Esophagus muscularis mucosa (tissue), 4 donors: ENCODE data around the gene DDX41. TPM values are rescaled to one million over a fixed set of nuclear protein-coding genes. Genes with fewer than 3 reads are reported as not detected.

Experiments used
- DNase-seq: peaks from one replicate; pipeline ENCODE4 v3.0.0-alpha.2; 2017; ENCODE audit errors: extremely low spot score
- H3K27ac ChIP-seq, 4 donors: fragments of 200-600 bp; sonication (generic); replicated peaks in 1 of 4; 1 replicate in 3 of 4; 2 replicates in 1 of 4; pipeline ENCODE4 v1.5.1; 2016 to 2019; ENCODE audit warnings: mild to moderate bottlenecking in 1 of 4
- H3K27me3 ChIP-seq, 4 donors: fragments of 200-600 bp; sonication (generic); one replicate each; pipeline versions ENCODE4 v1.5.1 to v1.6.0; 2016 to 2019
- H3K36me3 ChIP-seq, 4 donors: fragments of 200-600 bp; sonication (generic); one replicate each; pipeline ENCODE4 v1.5.1; 2016 to 2019
- H3K4me1 ChIP-seq, 4 donors: fragments of 200-600 bp; sonication (generic); one replicate each; pipeline ENCODE4 v1.5.1; 2016 to 2019
- H3K4me3 ChIP-seq, 4 donors: fragments of 200-600 bp; sonication (generic); 1 replicate in 2 of 4; 2 replicates in 2 of 4; pipeline ENCODE4 v1.5.1; 2016 to 2019; ENCODE audit warnings: mild to moderate bottlenecking in 4 of 4, moderate library complexity in 1 of 4
- H3K9me3 ChIP-seq, 4 donors: fragments of 200-600 bp; sonication (generic); 1 replicate in 3 of 4; 2 replicates in 1 of 4; pipeline ENCODE4 v1.5.1; 2016 to 2019
- CTCF ChIP-seq, 3 experiments: fragments of 200-600 bp in 2 of 3; fragments of 450-650 bp in 1 of 3; sonication (generic) in 2 of 3; IDR thresholded peaks; one replicate each; pipeline ENCODE4 v1.5.1; 2017 to 2019; ENCODE audit warnings: antibody characterized with exemption in 3 of 3, mild to moderate bottlenecking in 2 of 3, moderate library complexity in 1 of 3
- EP300 ChIP-seq: sonication (generic); formaldehyde crosslinking; IDR thresholded peaks from one replicate; pipeline ENCODE4 v1.6.1; 2017; ENCODE audit warnings: antibody characterized with exemption
- POLR2A ChIP-seq: fragments of 450-650 bp; IDR thresholded peaks from one replicate; pipeline ENCODE4 v1.6.1; 2017; ENCODE audit warnings: antibody characterized with exemption, moderate library complexity, mild to moderate bottlenecking, low read depth
- POLR2AphosphoS5 ChIP-seq, 2 donors: sonication (generic); formaldehyde crosslinking; IDR thresholded peaks; one replicate each; pipeline ENCODE4 v1.6.1; 2017; ENCODE audit warnings: antibody characterized with exemption in 2 of 2
- WGBS: methylation state at CpG from one replicate; pipeline ENCODE4 v1.1.5; 2018; 5-methylcytosine and 5-hydroxymethylcytosine counted together
- intact Hi-C: fragments of 100-400 bp; cut with DNase I; formaldehyde crosslinking; loops from one replicate; pipeline ENCODE4 v1.15.1; 2023
- total RNA-seq, 4 donors: library from RNA; depleted of rRNA; stranded (reverse); fragments of >200 nt; gene quantifications; one replicate each; pipeline versions ENCODE4 v1.1.0 to v1.2.1, GENCODE V29; 2016

Gene DDX41
- total RNA-seq, 4 donors from 2014 or later = 58.1 to 92.1 (median 66.0) TPM

- H3K4me3 ChIP-seq = no peak overlapping the region
- 96% methylated on average over 3 of the region's 11 CpGs for WGBS
- H3K27me3 ChIP-seq = no peaks in the 10 kb centered on the region
- peaks cover 21 to 47% (median 32%) of the 10 kb centered on the region in 4 donors for H3K4me1 ChIP-seq
- no peak for TF ChIP-seq POLR2AphosphoS5 (IDR thresholded peaks at IDR 0.05)
- no peak overlapping the region for H3K27ac ChIP-seq
- H3K36me3 ChIP-seq = peaks cover 44 to 64% (median 59%) of the 10 kb centered on the region in 4 donors
- no peak for DNase-seq
- intact Hi-C loops = no loop called here
- H3K9me3 ChIP-seq = no peaks in the 10 kb centered on the region
Observed at GRCh38 chr5:177514541-177514940, 2.2 kb downstream of the DDX41 start.

- TF ChIP-seq POLR2A (no peak), CTCF (IDR thresholded peaks at IDR 0.05) (no peak), POLR2AphosphoS5 (IDR thresholded peaks at IDR 0.05) (no peak), EP300 (no peak)
- Histone ChIP-seq H3K36me3 (peaks cover 41 to 59% (median 56%) of the 10 kb centered on the region in 4 donors), H3K27ac (no peak overlapping the region), H3K4me1 (peaks cover 18 to 41% (median 31%) of the 10 kb centered on the region in 4 donors), H3K27me3 (no peaks in the 10 kb centered on the region), H3K9me3 (no peaks in the 10 kb centered on the region), H3K4me3 (no peak overlapping the region)
- no peak for DNase-seq
- intact Hi-C loops = no loop called here
- 95% methylated on average over 6 of the region's 15 CpGs for whole genome bisulfite sequencing
Observed at GRCh38 chr5:177513500-177513899, 3.3 kb downstream of the DDX41 start.

- Histone ChIP-seq H3K4me1 (peaks cover 18 to 41% (median 31%) of the 10 kb centered on the region in 4 donors), H3K36me3 (peaks cover 41 to 59% (median 56%) of the 10 kb centered on the region in 4 donors)
- intact Hi-C loops = no loop called here
Observed at GRCh38 chr5:177512736-177513380, 3.9 kb downstream of the DDX41 start.

GRCh38 chr5:177511796-177512675 lies 4.7 kb downstream of the DDX41 start:
- TF ChIP-seq POLR2A (no peak), CTCF (IDR thresholded peaks at IDR 0.05) (no peak), POLR2AphosphoS5 (IDR thresholded peaks at IDR 0.05) (no peak), EP300 (no peak)
- H3K27ac ChIP-seq = no peak overlapping the region
- no peaks in the 10 kb centered on the region for H3K9me3 ChIP-seq
- WGBS = 93% methylated on average over 27 of the region's 34 CpGs
- peaks cover 41 to 59% (median 56%) of the 10 kb centered on the region in 4 donors for H3K36me3 ChIP-seq
- no peaks in the 10 kb centered on the region for H3K27me3 ChIP-seq
- H3K4me3 ChIP-seq = no peak overlapping the region
- peaks cover 18 to 38% (median 28%) of the 10 kb centered on the region in 4 donors for H3K4me1 ChIP-seq
- DNase-seq = no peak
- intact Hi-C loops = no loop called here

More at GRCh38 chr5:177512736-177513380, 3.9 kb downstream of the DDX41 start:
- Histone ChIP-seq H3K27ac (no peak overlapping the region), H3K4me3 (no peak overlapping the region), H3K27me3 (no peaks in the 10 kb centered on the region), H3K9me3 (no peaks in the 10 kb centered on the region)
- 92% methylated on average over 12 of the region's 16 CpGs for WGBS
- TF ChIP-seq POLR2AphosphoS5 (IDR thresholded peaks at IDR 0.05) = no peak
- TF ChIP-seq CTCF (IDR thresholded peaks at IDR 0.05) = no peak
- no peak for TF ChIP-seq POLR2A
- no peak for TF ChIP-seq EP300
- DNase-seq = no peak

- peaks cover 41 to 59% (median 56%) of the 10 kb centered on the region in 4 donors for H3K36me3 ChIP-seq
Observed at GRCh38 chr5:177511181-177511580, 5.6 kb downstream of the DDX41 start.

More at GRCh38 chr5:177511181-177511580, 5.6 kb downstream of the DDX41 start:
- no peak for DNase-seq
- intact Hi-C loops = no loop called here
- no peaks in the 10 kb centered on the region for H3K9me3 ChIP-seq
- H3K27ac ChIP-seq = no peak overlapping the region
- TF ChIP-seq CTCF (IDR thresholded peaks at IDR 0.05) = no peak
- no peak for TF ChIP-seq POLR2A
- TF ChIP-seq POLR2AphosphoS5 (IDR thresholded peaks at IDR 0.05) = no peak
- peaks cover 16 to 35% (median 25%) of the 10 kb centered on the region in 4 donors for H3K4me1 ChIP-seq
- H3K27me3 ChIP-seq = no peaks in the 10 kb centered on the region
- WGBS = 92% methylated on average over 2 of the region's 5 CpGs
- H3K4me3 ChIP-seq = no peak overlapping the region
